Measurements from ENCODE around the gene KAT6B. TPM values are rescaled to one million over a fixed set of nuclear protein-coding genes. Genes with fewer than 3 reads are reported as not detected.

The KAT6B gene
- 10.0 and 59.2 TPM in 2 replicates for total RNA-seq

GRCh38 chr10:74826142-74827044 lies at the start of gene KAT6B:
KAT6B (plus strand) TSS chr10:74826600; CDS start chr10:74842858, 16,258 bp downstream.

